Trophoblast cell (in vitro differentiated cells and primary cell): ENCODE measurements around the gene DNAJB8.

Source experiments
- DNase-seq, 2 donors: peaks; one replicate each; pipeline ENCODE4 v3.0.0-alpha.2; 2016
- H2AFZ ChIP-seq: 2 replicates; pipeline ENCODE4 v1.6.1; 2013; ENCODE audit warnings: low read length, moderate library complexity, mild to moderate bottlenecking; ENCODE audit not compliant: insufficient read depth, poor library complexity
- H2AK5ac ChIP-seq: 2 replicates; pipeline ENCODE4 v1.6.1; 2013; ENCODE audit warnings: mild to moderate bottlenecking, low read length
- H2BK120ac ChIP-seq: 2 replicates; pipeline ENCODE4 v1.6.1; 2013; ENCODE audit warnings: low read length, mild to moderate bottlenecking, moderate library complexity; ENCODE audit not compliant: insufficient read depth, poor library complexity
- H2BK12ac ChIP-seq: 2 replicates; pipeline ENCODE4 v1.6.1; 2013; ENCODE audit warnings: mild to moderate bottlenecking, low read length, moderate library complexity
- H2BK5ac ChIP-seq: 2 replicates; pipeline ENCODE4 v1.6.1; 2013; ENCODE audit warnings: low read length, low read depth, moderate library complexity, mild to moderate bottlenecking; ENCODE audit not compliant: poor library complexity
- H3K14ac ChIP-seq: 2 replicates; pipeline ENCODE4 v1.6.1; 2013; ENCODE audit warnings: mild to moderate bottlenecking, low read length
- H3K18ac ChIP-seq: 2 replicates; pipeline ENCODE4 v1.6.1; 2013; ENCODE audit warnings: mild to moderate bottlenecking, low read length
- H3K23ac ChIP-seq: 2 replicates; pipeline ENCODE4 v1.6.1; 2013; ENCODE audit warnings: low read length
- H3K27ac ChIP-seq: 2 replicates; pipeline ENCODE4 v1.5.1; 2013; ENCODE audit warnings: low read depth, mild to moderate bottlenecking, inconsistent platforms, low read length, moderate library complexity
- H3K27me3 ChIP-seq: 2 replicates; pipeline ENCODE4 v1.6.1; 2013; ENCODE audit warnings: inconsistent platforms, mild to moderate bottlenecking, low read length, moderate library complexity; ENCODE audit not compliant: insufficient read depth
- H3K36me3 ChIP-seq, 2 experiments: 1 replicate in 1 of 2; 2 replicates in 1 of 2; pipeline ENCODE4 v1.6.1; 2013; ENCODE audit warnings: low read length in 2 of 2, mild to moderate bottlenecking in 2 of 2, moderate library complexity in 1 of 2; ENCODE audit not compliant: insufficient read depth in 2 of 2, control insufficient read depth in 1 of 2
- H3K4ac ChIP-seq: 2 replicates; pipeline ENCODE4 v1.6.1; 2013; ENCODE audit warnings: low read depth, mild to moderate bottlenecking, low read length, moderate library complexity
- H3K4me1 ChIP-seq, 2 experiments: 1 replicate in 1 of 2; 2 replicates in 1 of 2; pipeline ENCODE4 v1.6.1; 2013; ENCODE audit warnings: low read length in 2 of 2, mild to moderate bottlenecking in 2 of 2, moderate library complexity in 1 of 2; ENCODE audit not compliant: insufficient read depth in 2 of 2, control insufficient read depth in 1 of 2
- H3K4me2 ChIP-seq: 2 replicates; pipeline ENCODE4 v1.6.1; 2013; ENCODE audit warnings: inconsistent platforms, mild to moderate bottlenecking, low read length, moderate library complexity
- H3K4me3 ChIP-seq: 2 replicates; pipeline ENCODE4 v1.5.1; 2013; ENCODE audit warnings: mild to moderate bottlenecking, low read depth, low read length, inconsistent platforms
- H3K79me1 ChIP-seq: one replicate; pipeline ENCODE4 v1.6.1; 2013; ENCODE audit warnings: low read length
- H3K79me2 ChIP-seq: 2 replicates; pipeline ENCODE4 v1.6.1; 2013; ENCODE audit warnings: low read length, mild to moderate bottlenecking; ENCODE audit not compliant: control insufficient read depth, insufficient read depth, poor library complexity
- H3K9ac ChIP-seq: 2 replicates; pipeline ENCODE4 v1.6.1; 2013; ENCODE audit warnings: mild to moderate bottlenecking, low read length
- H3K9me3 ChIP-seq: 2 replicates; pipeline ENCODE4 v1.6.1; 2013; ENCODE audit warnings: low read depth, mild to moderate bottlenecking, control low read depth, inconsistent platforms, low read length; ENCODE audit not compliant: insufficient read depth
- H4K12ac ChIP-seq: 2 replicates; pipeline ENCODE4 v1.6.1; 2013; ENCODE audit warnings: low read depth, mild to moderate bottlenecking, low read length, moderate library complexity
- H4K8ac ChIP-seq: 2 replicates; pipeline ENCODE4 v1.6.1; 2013; ENCODE audit warnings: low read depth, mild to moderate bottlenecking, low read length, moderate library complexity
- H4K91ac ChIP-seq: one replicate; pipeline ENCODE4 v1.6.1; 2013; ENCODE audit warnings: low read depth, mild to moderate bottlenecking, low read length, moderate library complexity
- WGBS: extraction: QIAGEN DNeasy Blood & Tissue Kit; methylation state at CpG from one replicate; pipeline ENCODE4 v1.1.7; 2013; ENCODE audit warnings: missing lambda C conversion rate; ENCODE audit not compliant: insufficient read length, insufficient coverage; ENCODE audit errors: extremely low coverage; 5-methylcytosine and 5-hydroxymethylcytosine counted together

Gene DNAJB8

GRCh38 chr3:128493570-128494366 is 27.1 kb upstream of the DNAJB8 start:
- H2BK5ac ChIP-seq = no peak overlapping the region
- H2AK5ac ChIP-seq = no peak overlapping the region
- no peak overlapping the region for H3K9ac ChIP-seq
- peaks cover 19 to 27% of the 10 kb centered on the region in 2 experiments for H3K36me3 ChIP-seq
- no peak overlapping the region for H2AFZ ChIP-seq
- H3K14ac ChIP-seq = peak overlapping the region; percentile 6
- no peak overlapping the region for H3K27ac ChIP-seq
- no peak overlapping the region for H2BK120ac ChIP-seq
- no peak for DNase-seq
- peaks cover 29 to 49% of the 10 kb centered on the region in 2 experiments for H3K4me1 ChIP-seq
- no CpG with 5 or more reads among the region's 13 CpGs for WGBS
- H3K27me3 ChIP-seq = peaks cover 3% of the 10 kb centered on the region
- no peak overlapping the region for H4K12ac ChIP-seq
- H2BK12ac ChIP-seq = peak overlapping the region; percentile 8
- peaks cover 43% of the 10 kb centered on the region for H3K79me2 ChIP-seq
- peak overlapping the region; percentile 36 for H3K4me2 ChIP-seq
- peak overlapping the region; percentile 35 for H3K18ac ChIP-seq
- peaks cover 53% of the 10 kb centered on the region for H3K79me1 ChIP-seq
- H4K8ac ChIP-seq = no peak overlapping the region
- H4K91ac ChIP-seq = peak overlapping the region; percentile 2
- H3K4ac ChIP-seq = peak overlapping the region; percentile 26
- H3K4me3 ChIP-seq = no peak overlapping the region
- H3K9me3 ChIP-seq = peaks cover 7% of the 10 kb centered on the region
- no peak overlapping the region for H3K23ac ChIP-seq

DNA sequence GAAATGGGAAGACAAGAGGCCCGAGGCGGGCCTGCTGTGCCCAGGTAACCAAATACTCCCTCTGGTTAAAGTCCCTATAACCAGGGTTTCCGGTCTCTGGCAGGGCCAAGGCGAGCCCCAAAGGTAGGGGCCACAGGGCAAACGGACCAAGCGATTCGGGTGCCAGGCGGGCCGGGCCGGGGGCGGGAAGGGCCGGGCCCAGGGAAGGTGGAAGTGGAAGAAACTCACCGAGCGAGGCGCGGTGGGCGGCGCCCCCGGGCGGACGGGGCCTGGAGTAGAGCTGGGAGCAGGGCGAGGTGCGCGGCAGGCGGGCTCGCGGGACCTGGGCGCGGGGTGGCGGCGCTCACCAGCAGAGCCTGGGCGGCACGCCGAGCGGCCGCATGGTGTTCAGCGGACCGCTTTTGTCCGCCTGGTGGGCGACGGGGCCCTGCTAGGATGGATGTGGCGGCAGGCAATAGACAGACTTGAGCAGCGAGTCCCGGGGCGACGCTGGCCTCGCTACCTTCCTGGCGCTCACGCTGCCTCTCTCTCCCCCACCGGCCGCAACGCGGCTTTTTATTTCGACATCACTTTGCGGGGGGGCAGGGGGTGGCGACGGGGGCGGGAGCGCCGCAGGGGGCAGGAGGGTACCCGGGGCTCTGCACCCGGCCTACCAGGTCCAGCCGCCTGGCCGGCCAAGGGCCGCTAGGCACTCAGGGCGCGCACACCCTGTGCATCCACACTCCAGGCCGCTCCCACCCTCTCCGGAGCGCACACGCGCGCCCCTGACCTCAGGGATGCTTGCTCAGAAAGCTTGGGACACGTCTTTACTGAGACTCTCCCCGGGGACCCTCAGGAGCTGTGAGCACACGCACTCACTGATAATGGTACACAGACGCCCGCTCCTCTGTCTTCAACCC is 26.2 kb upstream of the DNAJB8 start, which contains the start of gene GATA2:
GATA2 (minus strand) TSS at position 531 of the 899 bp plus-strand sequence. CDS start 6,170 bp downstream, outside the sequence.
- H3K14ac ChIP-seq = peak within 1 kb of the TSS; percentile 53
- WGBS = no CpG with 5 or more reads among the region's 78 CpGs
- H3K4me3 ChIP-seq = peak within 1 kb of the TSS; percentile 61
- H3K18ac ChIP-seq = peak within 1 kb of the TSS; percentile 83
- peak in 1 of 2 donors; percentile 71 for DNase-seq
- peak within 1 kb of the TSS; percentile 93 for H3K4me2 ChIP-seq
- peak within 1 kb of the TSS; percentile 17 for H4K8ac ChIP-seq
- peak within 1 kb of the TSS; percentile 81 for H3K4ac ChIP-seq
- peaks cover 59% of the 10 kb centered on the region for H3K79me1 ChIP-seq
- peaks cover 7% of the 10 kb centered on the region for H3K9me3 ChIP-seq
- peak within 1 kb of the TSS; percentile 8 for H2BK12ac ChIP-seq
- H2AK5ac ChIP-seq = no peak within 1 kb of the TSS
- H3K36me3 ChIP-seq = peaks cover 16 to 29% of the 10 kb centered on the region in 2 experiments
- peak within 1 kb of the TSS; percentile 56 for H4K91ac ChIP-seq
- H3K79me2 ChIP-seq = peaks cover 50% of the 10 kb centered on the region
- H4K12ac ChIP-seq = peak within 1 kb of the TSS; percentile 13
- H3K27ac ChIP-seq = peak within 1 kb of the TSS; percentile 52
- H2BK120ac ChIP-seq = peak within 1 kb of the TSS; percentile 36
- H2BK5ac ChIP-seq = peak within 1 kb of the TSS; percentile 52
- no peak within 1 kb of the TSS for H3K23ac ChIP-seq
- peaks cover 29 to 49% of the 10 kb centered on the region in 2 experiments for H3K4me1 ChIP-seq
- H3K27me3 ChIP-seq = peaks cover 3% of the 10 kb centered on the region
- no peak within 1 kb of the TSS for H3K9ac ChIP-seq
- no peak within 1 kb of the TSS for H2AFZ ChIP-seq

DNA sequence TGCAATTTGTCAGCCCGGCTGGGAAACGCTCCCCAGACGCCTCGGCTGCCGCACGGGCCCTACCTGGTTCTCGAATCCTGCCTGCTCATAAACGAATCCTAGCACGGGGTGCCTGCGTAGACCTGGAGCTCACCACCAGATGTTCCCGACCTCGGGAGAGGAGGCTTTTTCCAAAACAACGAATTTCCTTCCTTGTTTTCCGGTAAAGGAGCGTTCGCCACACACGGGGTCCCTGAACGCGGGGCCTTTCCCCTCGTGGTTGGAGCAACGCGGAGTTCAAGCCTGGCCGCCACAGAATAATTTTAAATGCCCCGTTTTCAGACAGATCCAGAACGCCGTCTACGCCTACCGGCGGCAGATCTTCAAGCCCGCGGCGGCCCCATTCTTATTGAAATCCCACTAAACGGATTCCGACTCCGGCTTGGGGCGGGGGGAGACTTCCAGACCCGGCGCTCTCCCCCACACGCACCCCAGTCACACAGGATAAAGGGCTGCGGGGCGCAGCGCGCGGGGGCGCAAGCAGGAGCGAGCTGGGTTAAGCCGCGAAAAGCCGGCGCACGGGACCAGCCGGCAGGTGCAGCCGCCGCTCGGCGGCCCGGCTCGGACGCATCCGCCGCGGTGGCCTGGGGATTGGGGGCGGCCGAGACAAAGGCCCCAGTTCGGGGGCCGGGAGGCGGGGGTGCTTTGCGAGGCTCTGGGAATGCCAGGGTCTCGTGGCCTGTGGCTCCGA is 25.4 kb upstream of the DNAJB8 start:
- Histone ChIP-seq H3K4me1 (peaks cover 26 to 45% of the 10 kb centered on the region in 2 experiments), H3K27ac (peak overlapping the region; percentile 52), H2AK5ac (no peak overlapping the region), H2BK12ac (no peak overlapping the region), H3K4me2 (peak overlapping the region; percentile 93), H2BK120ac (peak overlapping the region; percentile 36), H2AFZ (no peak overlapping the region), H3K4me3 (peak overlapping the region; percentile 61), H3K79me2 (peaks cover 56% of the 10 kb centered on the region), H4K12ac (peak overlapping the region; percentile 13), H2BK5ac (peak overlapping the region; percentile 52), H4K8ac (peak overlapping the region; percentile 63), H3K79me1 (peaks cover 62% of the 10 kb centered on the region), H3K27me3 (peaks cover 3% of the 10 kb centered on the region), H3K18ac (peak overlapping the region; percentile 58), H3K23ac (no peak overlapping the region), H3K9ac (peak overlapping the region; percentile 23), H4K91ac (peak overlapping the region; percentile 56), H3K36me3 (peaks cover 16 to 29% of the 10 kb centered on the region in 2 experiments), H3K4ac (peak overlapping the region; percentile 81), H3K9me3 (peaks cover 5% of the 10 kb centered on the region), H3K14ac (peak overlapping the region; percentile 47)
- no peak for DNase-seq
- no CpG with 5 or more reads among the region's 70 CpGs for WGBS

- H3K23ac ChIP-seq = no peak overlapping the region
- no peak for DNase-seq
- no CpG with 5 or more reads among the region's 19 CpGs for WGBS
Observed at GRCh38 chr3:128491691-128491940, 24.9 kb upstream of the DNAJB8 start.

More at GRCh38 chr3:128491691-128491940, 24.9 kb upstream of the DNAJB8 start:
- Histone ChIP-seq H2BK12ac (no peak overlapping the region), H4K12ac (peak overlapping the region; percentile 20), H3K4me3 (peak overlapping the region; percentile 61), H3K79me1 (peaks cover 64% of the 10 kb centered on the region), H3K27me3 (peaks cover 3% of the 10 kb centered on the region), H4K8ac (peak overlapping the region; percentile 63), H3K4me2 (peak overlapping the region; percentile 93), H3K18ac (peak overlapping the region; percentile 58), H3K9ac (peak overlapping the region; percentile 74), H2AK5ac (no peak overlapping the region), H2AFZ (no peak overlapping the region), H3K4me1 (peaks cover 21 to 40% of the 10 kb centered on the region in 2 experiments), H2BK5ac (peak overlapping the region; percentile 52), H3K27ac (peak overlapping the region; percentile 52), H2BK120ac (peak overlapping the region; percentile 14), H3K9me3 (no peaks in the 10 kb centered on the region), H3K4ac (peak overlapping the region; percentile 81), H3K36me3 (peaks cover 11 to 25% of the 10 kb centered on the region in 2 experiments), H3K79me2 (peaks cover 60% of the 10 kb centered on the region), H4K91ac (peak overlapping the region; percentile 30), H3K14ac (peak overlapping the region; percentile 75)
